Measurements from ENCODE around the gene ABCB4. TPM values are rescaled to one million over a fixed set of nuclear protein-coding genes. Genes with fewer than 3 reads are reported as not detected.

ABCB4 gene
- total RNA-seq, 1 donor from 2014 or later: 0.30 TPM

GRCh38 chr7:87447116-87447635 is 28.3 kb downstream of the ABCB4 start:
- no peaks in the 10 kb centered on the region for H3K27me3 Mint-ChIP-seq (ENCODE audit: insufficient read depth, low read depth)
- no peaks in the 10 kb centered on the region for H3K9me3 ChIP-seq (ENCODE audit: low read depth)

GRCh38 chr7:87445897-87446296 is 29.6 kb downstream of the ABCB4 start:
- Histone ChIP-seq H3K27me3 (no peaks in the 10 kb centered on the region), H3K79me2 (ENCODE audit: low read depth) (no peaks in the 10 kb centered on the region), H3K9ac (no peak overlapping the region), H3K9me3 (ENCODE audit: low read depth) (no peaks in the 10 kb centered on the region), H4K20me1 (ENCODE audit: low read depth) (no peaks in the 10 kb centered on the region), H3K4me2 (no peak overlapping the region), H2AFZ (replicated peaks) (peak overlapping the region; percentile 57), H3K4me3 (no peak overlapping the region), H3K36me3 (no peaks in the 10 kb centered on the region), H3F3A (ENCODE audit: low read depth) (no peaks in the 10 kb centered on the region), H3K27ac (no peak overlapping the region), H3K4me1 (peaks cover 16% of the 10 kb centered on the region)
- peaks cover 1% of the 10 kb centered on the region for H3K36me3 Mint-ChIP-seq
- H3K9me3 Mint-ChIP-seq: no peaks in the 10 kb centered on the region
- TF ChIP-seq EZH2 (IDR thresholded peaks at IDR 0.05) (no peak), CTCF (IDR thresholded peaks at IDR 0.05) (no peak), EZH2phosphoT487 (IDR thresholded peaks at IDR 0.05) (no peak)
- no peak overlapping the region for H3K27ac Mint-ChIP-seq
- peaks cover 16% of the 10 kb centered on the region for H3K4me1 Mint-ChIP-seq
- DNase-seq (ENCODE audit: low spot score): no peak
- H3K4me3 Mint-ChIP-seq: no peak overlapping the region
- H3K27me3 Mint-ChIP-seq (ENCODE audit: insufficient read depth, low read depth): no peaks in the 10 kb centered on the region

More at GRCh38 chr7:87447116-87447635, 28.3 kb downstream of the ABCB4 start:
- no peak overlapping the region for H3K4me2 ChIP-seq
- no peaks in the 10 kb centered on the region for H3F3A ChIP-seq (ENCODE audit: low read depth)
- Mint-ChIP-seq H3K4me3 (no peak overlapping the region), H3K36me3 (peaks cover 1% of the 10 kb centered on the region), H3K27ac (no peak overlapping the region), H3K4me1 (peaks cover 16% of the 10 kb centered on the region), H3K9me3 (no peaks in the 10 kb centered on the region)
- H3K4me3 ChIP-seq: no peak overlapping the region
- no peak overlapping the region for H3K27ac ChIP-seq
- H3K27me3 ChIP-seq: no peaks in the 10 kb centered on the region
- H4K20me1 ChIP-seq (ENCODE audit: low read depth): no peaks in the 10 kb centered on the region
- H2AFZ ChIP-seq (replicated peaks): no peak overlapping the region
- no peak overlapping the region for H3K9ac ChIP-seq
- no peaks in the 10 kb centered on the region for H3K79me2 ChIP-seq (ENCODE audit: low read depth)
- TF ChIP-seq CTCF (IDR thresholded peaks at IDR 0.05) (no peak), EZH2 (IDR thresholded peaks at IDR 0.05) (no peak), EZH2phosphoT487 (IDR thresholded peaks at IDR 0.05) (no peak)
- peaks cover 16% of the 10 kb centered on the region for H3K4me1 ChIP-seq
- H3K36me3 ChIP-seq: no peaks in the 10 kb centered on the region
- no peak for DNase-seq (ENCODE audit: low spot score)

GRCh38 chr7:87435546-87435945 is 39.9 kb downstream of the ABCB4 start:
- Histone ChIP-seq H3K9ac (no peak overlapping the region), H3K9me3 (ENCODE audit: low read depth) (no peaks in the 10 kb centered on the region), H3K79me2 (ENCODE audit: low read depth) (no peaks in the 10 kb centered on the region), H3K4me3 (no peak overlapping the region), H3K27me3 (no peaks in the 10 kb centered on the region), H3K4me2 (no peak overlapping the region), H3K4me1 (no peaks in the 10 kb centered on the region), H3K36me3 (no peaks in the 10 kb centered on the region), H3F3A (ENCODE audit: low read depth) (no peaks in the 10 kb centered on the region), H4K20me1 (ENCODE audit: low read depth) (no peaks in the 10 kb centered on the region), H2AFZ (replicated peaks) (no peak overlapping the region), H3K27ac (no peak overlapping the region)
- no peak for DNase-seq (ENCODE audit: low spot score)
- no peak overlapping the region for H3K4me3 Mint-ChIP-seq
- H3K4me1 Mint-ChIP-seq: peaks cover 4% of the 10 kb centered on the region
- H3K27me3 Mint-ChIP-seq (ENCODE audit: insufficient read depth, low read depth): peaks cover 3% of the 10 kb centered on the region
- no peak for TF ChIP-seq EZH2phosphoT487 (IDR thresholded peaks at IDR 0.05)
- TF ChIP-seq CTCF (IDR thresholded peaks at IDR 0.05): no peak
- no peak for TF ChIP-seq EZH2 (IDR thresholded peaks at IDR 0.05)
- no peak overlapping the region for H3K27ac Mint-ChIP-seq
- H3K36me3 Mint-ChIP-seq: peaks cover 2% of the 10 kb centered on the region
- no peaks in the 10 kb centered on the region for H3K9me3 Mint-ChIP-seq
